LoVo (cell line): ENCODE results near the gene DCAF8.

Experiments used
- DNase-seq: peaks from one replicate; pipeline ENCODE4 v3.0.0-alpha.2; 2016; ENCODE audit warnings: low spot score

The DCAF8 gene

GRCh38 chr1:160264795-160265307 is 2.5 kb upstream of the DCAF8 start:
- no peak for DNase-seq

GRCh38 chr1:160261556-160261892 is 825 bp downstream of the DCAF8 start:
- peak; percentile 60 for DNase-seq

GRCh38 chr1:160260406-160261382 is 1.7 kb downstream of the DCAF8 start:
- DNase-seq, result peak; percentile 82

GRCh38 chr1:160258177-160258798 is 4.1 kb downstream of the DCAF8 start:
- no peak for DNase-seq

- DNase-seq, result no peak
Observed at GRCh38 chr1:160257411-160258015, 4.8 kb downstream of the DCAF8 start.

- no peak for DNase-seq
Observed at GRCh38 chr1:160256396-160257046, 5.8 kb downstream of the DCAF8 start.

- DNase-seq, result no peak
Observed at GRCh38 chr1:160255781-160256300, 6.5 kb downstream of the DCAF8 start.

GRCh38 chr1:160251687-160252526 is 10.4 kb downstream of the DCAF8 start:
- peak; percentile 36 for DNase-seq

GRCh38 chr1:160251011-160251410 is 11.3 kb downstream of the DCAF8 start:
- no peak for DNase-seq

GRCh38 chr1:160247053-160247452 is 15.3 kb downstream of the DCAF8 start:
- DNase-seq, result no peak

- no peak for DNase-seq
Observed at GRCh38 chr1:160245434-160245833, 16.9 kb downstream of the DCAF8 start.

- DNase-seq, result no peak
Observed at GRCh38 chr1:160244209-160244608, 18.1 kb downstream of the DCAF8 start.

GRCh38 chr1:160243767-160244166 is 18.6 kb downstream of the DCAF8 start:
- DNase-seq, result no peak

- no peak for DNase-seq
Observed at GRCh38 chr1:160239582-160240299, 22.6 kb downstream of the DCAF8 start.

GRCh38 chr1:160238408-160238807 is 23.9 kb downstream of the DCAF8 start:
- DNase-seq, result no peak

- DNase-seq, result no peak
Observed at GRCh38 chr1:160237558-160237957, 24.8 kb downstream of the DCAF8 start.

GRCh38 chr1:160236806-160237205 is 25.5 kb downstream of the DCAF8 start:
- DNase-seq, result no peak

- DNase-seq, result no peak
Observed at GRCh38 chr1:160232911-160233310, 29.4 kb downstream of the DCAF8 start.

GRCh38 chr1:160228431-160228830 is 33.9 kb downstream of the DCAF8 start:
- DNase-seq, result no peak

- DNase-seq, result no peak
Observed at GRCh38 chr1:160227561-160227960, 34.8 kb downstream of the DCAF8 start.
